GM19328 (cell line): Measurements from ENCODE around the gene WDR93.
"Not testable (repeated sequence)": the region's sequence is repeated elsewhere in the genome, so short reads cannot be mapped to it uniquely, and the experiment has no call there.

ENCODE experiments used
- ATAC-seq: cut with Tn5 transposase; IDR thresholded peaks from one replicate; pipeline ENCODE4 v1.9.1; 2021; ENCODE audit warnings: mild to moderate bottlenecking, moderate library complexity; ENCODE audit not compliant: unreplicated experiment

The WDR93 gene

DNA sequence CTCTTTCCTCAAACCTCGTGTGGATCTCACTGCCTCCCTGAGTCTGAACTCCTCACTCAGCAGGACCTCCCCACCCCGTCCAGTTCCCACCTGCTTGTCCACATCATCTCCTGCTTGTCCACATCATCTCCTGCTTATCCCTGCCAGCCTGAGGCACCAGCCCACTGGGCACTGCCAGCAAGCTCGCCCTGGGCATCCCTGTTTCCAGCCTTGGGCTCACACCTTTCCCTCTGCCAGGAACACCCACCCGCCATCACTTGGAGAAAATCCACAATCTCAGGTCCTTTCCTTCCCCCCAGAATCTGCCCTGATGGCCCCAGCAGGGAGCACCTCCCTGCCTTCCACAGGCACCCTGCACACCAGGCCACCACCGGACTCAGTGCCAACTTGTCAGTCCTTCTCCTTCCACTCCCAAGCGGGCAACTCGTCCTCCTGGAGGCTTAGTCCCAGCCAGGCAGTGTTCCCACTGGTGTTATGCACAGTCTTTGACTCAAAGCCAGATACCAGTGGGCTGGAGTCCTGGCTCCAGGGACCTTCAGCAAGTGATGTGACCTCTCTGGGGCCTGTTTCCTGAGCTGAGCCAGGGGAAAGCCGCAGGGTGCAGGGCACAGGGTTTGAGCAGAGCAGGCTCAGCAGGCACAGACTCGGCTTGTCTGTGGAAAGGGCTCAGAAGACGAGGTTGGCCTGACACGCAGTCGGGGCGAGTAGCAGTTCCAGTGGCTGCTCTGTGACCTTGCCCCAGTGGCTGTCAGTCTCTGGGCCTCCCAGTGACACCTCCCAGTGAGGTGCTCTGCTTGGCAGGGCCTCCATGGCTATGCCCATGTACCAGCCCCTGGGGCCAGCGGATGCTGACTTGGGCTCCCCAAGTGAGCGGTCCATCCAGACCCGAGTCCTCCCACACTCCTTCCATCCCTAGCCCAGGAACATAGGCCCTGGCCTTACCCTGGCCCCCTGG lies 76.0 kb downstream of the WDR93 start:
- no peak for ATAC-seq

DNA sequence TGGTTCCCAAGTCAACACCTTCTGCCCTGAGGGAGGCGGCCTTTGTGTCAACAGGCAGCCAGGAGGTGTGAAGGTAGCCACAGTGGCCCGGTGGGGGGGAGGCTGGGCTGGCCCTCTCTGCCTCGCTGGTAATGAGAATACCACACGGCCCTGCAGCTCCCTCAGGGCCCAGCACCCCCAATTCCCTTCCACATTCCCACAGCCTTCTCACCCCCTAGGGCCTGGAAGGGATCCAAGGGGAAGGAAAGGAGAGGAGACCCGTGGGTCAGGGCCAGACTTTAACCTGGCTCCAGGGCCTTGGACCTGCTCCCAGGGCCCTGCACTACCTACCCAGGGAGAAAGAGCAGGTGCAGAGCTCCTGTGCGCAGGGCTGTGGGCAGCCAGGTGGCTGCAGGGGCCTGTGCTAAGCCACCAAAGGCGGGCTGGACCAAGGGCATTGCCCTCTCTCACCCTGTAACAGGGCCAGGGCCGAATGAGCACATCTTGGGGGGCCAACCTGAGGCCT lies 76.9 kb downstream of the WDR93 start:
- ATAC-seq: no peak

DNA sequence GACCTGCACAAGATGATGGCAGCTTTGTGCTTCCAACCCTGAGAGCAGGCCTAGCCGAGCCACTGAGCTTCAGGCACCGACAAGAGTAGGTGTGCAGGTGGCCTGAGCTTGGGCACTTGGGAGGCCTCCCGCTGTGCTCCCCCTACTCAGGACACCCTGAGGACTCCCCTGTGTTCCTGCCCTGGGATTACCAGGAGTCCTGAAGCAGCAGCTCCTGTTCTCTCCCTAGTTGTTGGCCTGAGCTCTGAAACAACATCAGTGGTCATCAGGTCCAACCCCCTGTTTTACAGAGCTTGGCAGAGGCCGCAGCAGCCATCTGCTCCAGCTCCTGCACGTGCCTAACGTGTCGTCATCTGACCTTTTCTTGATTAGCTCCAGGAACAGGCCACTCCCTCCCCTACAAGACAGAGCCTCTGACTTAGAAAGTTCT lies 77.5 kb downstream of the WDR93 start:
- no peak for ATAC-seq

DNA sequence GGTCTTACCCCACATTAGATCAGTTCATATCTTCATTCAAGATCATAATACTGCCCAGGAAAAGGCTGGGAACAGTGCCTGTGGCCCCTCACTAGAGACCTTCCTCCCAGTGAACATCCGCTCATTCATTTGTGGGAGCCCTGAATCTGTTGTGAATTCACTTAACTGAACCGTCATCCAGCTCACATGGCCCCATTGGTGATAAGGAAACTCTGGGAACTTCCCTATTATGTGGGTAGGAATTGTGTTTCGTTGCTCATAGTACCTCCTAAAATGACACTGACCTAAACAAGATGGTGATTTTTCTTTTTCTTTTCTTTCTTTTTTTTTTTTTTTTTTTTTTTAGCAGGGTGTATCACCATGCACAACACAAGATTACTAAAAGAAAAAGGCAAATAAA lies 78.8 kb downstream of the WDR93 start:
- ATAC-seq: no peak

DNA sequence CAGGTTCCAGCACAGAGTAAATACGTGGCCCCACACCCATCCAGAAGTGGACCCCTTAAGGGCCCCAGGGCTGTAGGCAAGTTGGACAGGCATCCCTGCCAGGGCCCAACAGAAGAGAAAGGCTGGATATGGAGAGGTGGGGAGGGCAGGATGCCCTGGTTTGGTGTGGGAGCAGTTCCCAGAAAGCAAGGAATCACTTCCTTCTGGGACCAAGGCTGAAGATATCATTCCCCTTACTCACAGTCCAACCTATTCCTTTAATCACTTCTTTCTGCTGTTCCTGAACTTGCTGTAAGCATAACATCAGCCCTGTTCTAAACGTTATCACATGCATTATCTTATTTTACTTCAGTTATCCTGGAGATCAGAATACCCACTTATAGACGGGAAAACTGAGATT lies 79.4 kb downstream of the WDR93 start:
- no peak for ATAC-seq

DNA sequence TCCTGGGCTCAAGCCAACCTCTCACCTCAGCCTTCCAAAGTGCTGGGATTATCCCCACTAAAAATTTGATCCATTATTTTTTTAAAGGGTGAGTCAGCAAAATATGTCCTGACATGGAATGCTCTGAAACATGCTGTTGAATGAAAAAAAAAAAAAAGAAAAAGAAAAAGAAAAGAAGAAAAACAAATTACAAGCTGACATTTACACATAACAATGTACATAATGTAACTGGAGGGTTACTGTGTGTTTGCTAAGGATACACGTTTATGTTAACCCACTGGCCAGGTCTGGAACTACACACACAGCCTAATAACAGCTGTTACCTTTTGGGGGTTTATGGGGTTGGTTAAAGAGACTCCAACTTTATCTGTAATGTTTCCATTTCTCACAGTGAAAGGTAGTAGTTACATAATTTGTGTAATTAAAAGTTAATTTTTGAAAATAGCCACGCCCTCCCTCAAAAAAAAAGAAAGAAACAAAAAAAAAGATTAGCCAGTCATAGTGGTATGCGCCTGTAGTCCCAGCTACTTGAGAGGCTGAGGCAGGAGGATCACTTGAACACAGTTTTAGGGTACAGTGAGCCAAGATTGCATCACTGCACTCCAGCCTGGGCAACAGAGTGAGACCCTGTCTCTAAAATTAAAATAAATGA lies 82.4 kb downstream of the WDR93 start:
- ATAC-seq: no peak

DNA sequence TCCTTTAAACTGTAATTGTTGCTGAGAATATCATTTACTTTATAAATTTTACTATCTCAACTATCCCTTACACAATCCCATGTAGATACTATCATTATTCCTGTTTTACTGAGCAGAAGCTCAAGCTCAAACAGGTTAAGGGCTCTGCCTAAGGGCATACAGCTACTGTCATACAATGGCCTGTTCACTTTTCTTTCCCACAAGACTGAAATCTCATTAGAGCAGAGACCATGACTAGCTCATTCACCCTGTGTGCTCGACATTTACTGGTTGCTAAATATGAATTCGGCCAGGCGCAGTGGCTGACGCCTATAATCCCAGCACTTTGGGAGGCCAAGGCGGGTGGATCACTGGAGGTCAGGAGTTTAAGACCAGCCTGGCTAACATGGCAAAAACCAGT lies 83.9 kb downstream of the WDR93 start:
- ATAC-seq: no peak

DNA sequence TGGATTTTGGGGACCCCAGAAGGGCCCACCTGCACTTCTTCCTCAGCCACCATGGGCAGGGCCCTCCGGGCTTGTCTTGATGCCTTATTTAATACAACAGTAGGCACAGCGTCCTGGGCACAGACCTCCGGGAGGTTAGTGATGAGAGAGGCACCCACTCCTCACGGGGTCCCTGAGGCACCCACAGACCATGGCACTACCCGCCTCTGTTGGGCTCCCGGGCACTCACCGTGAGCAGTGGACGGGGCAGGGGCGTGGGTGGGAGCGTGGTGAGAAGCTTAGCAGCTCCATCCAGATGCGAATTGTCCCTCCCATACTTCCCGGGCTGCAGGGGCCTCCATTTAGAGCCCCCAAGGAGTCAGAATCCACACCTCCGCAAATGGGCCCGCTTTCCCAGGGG lies 85.2 kb downstream of the WDR93 start:
- no peak for ATAC-seq

DNA sequence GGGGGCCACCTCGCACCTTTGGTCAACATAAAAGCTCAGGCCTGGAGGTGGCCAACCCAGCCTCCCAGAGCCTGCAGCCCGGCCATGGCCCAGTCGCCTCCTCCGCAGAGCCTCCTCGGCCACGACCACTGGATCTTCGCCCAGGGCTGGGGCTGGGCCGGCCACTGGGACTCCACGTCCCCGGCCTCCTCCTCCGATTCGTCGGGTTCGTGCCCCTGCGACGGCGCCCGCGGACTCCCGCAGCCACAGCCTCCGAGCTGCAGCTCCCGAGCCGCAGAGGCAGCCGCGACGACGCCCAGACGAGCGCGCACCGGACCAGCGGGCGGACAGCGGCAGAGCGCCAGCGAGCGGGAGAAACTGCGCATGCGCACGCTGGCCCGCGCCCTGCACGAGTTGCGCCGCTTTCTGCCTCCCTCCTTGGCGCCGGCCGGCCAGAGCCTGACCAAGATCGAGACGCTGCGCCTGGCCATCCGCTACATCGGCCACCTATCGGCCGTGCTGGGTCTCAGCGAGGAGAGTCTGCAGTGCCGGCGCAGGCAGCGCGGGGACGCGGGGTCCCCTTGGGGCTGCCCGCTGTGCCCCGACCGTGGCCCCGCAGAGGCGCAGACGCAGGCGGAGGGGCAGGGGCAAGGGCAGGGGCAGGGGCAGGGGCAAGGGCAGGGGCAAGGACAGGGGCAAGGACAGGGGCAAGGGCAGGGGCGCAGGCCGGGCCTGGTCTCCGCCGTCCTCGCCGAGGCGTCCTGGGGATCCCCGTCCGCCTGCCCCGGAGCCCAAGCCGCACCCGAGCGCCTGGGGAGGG lies 85.9 kb downstream of the WDR93 start, which contains the start of gene MESP2:
Gene MESP2, plus strand, starts transcription at position 59 of the 799 bp plus-strand sequence. Its CDS starts 26 bp downstream, at position 85.
- no peak for ATAC-seq

DNA sequence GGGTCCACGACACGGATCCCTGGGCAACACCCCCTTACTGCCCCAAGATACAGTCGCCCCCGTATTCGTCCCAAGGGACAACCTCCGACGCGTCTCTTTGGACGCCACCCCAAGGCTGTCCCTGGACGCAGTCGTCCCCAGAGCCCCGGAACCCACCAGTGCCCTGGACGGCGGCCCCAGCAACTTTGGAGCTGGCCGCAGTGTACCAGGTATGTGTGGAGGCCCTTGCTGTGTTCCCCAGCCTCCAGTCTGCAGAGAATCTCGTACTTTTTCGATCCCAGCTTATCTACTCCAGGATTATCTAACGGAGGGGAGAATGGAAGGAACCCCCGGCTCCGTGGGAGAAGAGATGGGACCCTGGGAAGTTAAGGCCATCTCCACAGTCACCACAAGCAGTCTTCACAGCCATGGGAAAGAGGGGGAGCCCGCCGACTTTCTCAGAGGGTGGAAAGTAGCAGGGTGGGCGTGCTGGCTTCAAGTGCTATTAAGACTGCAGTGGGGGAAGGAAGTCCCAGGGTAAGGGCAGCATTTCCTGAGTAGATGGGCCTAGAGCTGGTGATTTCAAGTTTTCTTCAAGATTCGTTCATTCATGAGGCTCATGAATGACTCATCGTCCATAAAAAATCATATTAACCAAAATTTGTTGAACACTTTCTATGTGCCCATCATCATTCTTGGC lies 86.6 kb downstream of the WDR93 start:
- ATAC-seq: no peak

DNA sequence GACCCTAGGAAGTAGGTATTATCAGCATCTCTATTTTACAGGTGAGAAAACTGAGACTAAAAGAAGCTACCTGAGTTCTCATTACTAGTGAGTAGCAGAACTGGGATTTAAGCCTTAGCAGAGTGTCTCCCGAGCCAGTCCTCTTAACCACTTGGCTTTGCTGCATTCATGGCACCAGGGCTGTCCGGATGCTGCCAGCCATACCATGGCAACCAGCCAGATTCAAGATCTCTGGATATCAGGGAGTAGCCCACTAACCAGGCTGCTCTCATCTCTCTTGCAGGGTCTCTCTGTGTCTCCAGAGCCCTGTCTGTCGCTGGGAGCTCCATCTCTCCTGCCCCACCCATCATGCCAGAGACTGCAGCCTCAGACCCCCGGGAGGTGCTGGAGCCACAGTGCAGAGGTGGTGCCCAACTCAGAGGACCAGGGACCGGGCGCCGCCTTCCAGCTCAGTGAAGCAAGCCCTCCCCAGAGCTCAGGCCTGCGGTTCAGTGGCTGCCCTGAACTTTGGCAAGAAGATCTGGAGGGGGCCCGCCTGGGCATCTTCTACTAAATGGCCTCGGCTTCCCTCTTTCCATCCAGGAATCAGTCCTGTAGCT lies 87.3 kb downstream of the WDR93 start:
- no peak for ATAC-seq

DNA sequence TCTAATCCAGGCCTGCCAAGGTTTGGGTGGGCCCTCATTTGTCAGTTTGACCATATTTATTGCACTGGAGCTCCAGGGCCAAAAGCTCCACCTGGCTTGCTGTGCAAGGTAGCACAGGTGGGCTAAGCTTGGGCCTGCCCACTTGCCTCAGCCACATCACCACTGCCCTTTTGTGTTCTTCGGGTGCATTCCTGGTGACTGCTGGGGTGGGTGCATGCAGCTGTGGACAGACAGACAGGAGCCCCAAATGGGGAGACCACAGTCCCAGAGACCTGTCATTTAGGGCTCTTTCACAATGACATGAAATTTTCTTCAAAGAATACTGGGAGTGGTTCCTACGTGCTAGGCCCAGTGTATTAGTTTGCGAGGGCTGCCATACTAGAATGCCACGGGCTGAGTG lies 88.2 kb downstream of the WDR93 start:
- no peak for ATAC-seq

DNA sequence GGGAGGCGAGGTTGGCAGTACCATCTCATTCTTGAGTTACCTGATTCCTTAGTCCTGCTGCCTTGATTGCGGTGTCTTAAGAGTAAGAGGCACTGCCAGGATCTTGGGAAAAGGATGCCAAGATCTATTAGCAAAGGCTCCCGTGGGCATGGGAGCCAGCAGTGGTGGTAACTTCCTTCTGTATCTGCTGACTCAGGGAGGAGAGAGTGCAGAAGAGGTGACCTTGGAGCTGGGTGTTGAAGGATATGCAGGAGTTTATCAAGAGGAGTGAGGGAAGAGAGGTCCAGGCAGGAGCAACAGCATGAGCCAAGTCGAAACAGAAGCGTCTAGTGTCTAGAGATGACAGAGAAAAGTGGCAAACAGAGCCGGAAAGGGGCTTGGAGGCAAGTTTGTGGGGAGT lies 90.0 kb downstream of the WDR93 start:
- ATAC-seq: no peak

DNA sequence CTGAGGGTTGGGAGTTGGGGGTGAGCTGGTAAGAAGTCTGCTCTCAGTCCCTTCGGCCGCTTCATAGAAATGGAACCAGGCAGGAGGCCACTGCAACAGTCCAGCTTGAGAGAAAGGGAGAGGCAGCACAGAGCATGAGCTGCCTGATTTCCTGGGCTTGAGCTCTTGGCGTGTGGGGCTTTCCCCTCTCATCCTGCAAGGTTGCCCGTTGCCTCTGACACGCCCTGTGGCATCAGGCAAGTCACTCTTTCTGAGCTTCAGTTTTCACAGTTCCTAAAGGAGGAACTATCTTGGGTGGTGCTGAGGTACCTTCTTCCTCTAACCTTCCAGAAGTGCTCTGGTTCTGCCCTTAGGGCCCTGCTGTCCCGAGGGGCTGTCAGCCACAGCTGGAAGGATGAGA lies 90.4 kb downstream of the WDR93 start:
- no peak for ATAC-seq

DNA sequence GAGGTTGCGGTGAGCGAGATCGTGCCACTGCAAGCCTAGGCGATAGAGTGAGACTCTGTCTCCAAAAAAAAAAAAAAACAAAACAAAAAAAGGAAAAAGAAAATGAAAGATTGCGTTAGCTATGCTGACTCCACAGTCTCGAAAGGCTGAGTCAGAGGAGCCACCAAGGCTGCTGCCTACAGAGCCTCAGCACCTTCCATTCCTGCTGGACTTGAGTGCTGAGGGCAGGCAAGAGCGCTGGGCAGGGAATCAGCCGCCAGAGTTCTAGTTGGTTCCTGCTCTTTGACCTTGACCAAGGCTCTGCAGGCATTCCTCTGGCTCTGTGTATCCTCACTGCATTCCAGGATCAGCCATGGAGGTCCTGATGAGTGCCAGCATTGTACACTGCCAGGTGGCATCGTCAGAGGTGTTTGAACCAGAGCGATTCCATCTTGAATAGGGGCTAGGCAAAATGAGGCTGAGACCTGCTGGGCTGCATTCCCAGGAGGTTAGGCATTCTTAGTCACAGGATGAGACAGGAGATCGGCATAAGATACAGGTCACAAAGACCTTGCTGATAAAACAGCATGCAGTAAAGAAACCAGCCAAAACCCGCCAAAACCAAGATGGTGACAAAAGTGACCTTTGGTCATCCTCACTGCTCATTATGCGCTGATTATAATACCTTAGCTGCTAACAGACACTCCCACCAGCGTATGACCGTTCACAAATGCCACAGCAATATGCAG lies 91.4 kb downstream of the WDR93 start:
- ATAC-seq: no peak

DNA sequence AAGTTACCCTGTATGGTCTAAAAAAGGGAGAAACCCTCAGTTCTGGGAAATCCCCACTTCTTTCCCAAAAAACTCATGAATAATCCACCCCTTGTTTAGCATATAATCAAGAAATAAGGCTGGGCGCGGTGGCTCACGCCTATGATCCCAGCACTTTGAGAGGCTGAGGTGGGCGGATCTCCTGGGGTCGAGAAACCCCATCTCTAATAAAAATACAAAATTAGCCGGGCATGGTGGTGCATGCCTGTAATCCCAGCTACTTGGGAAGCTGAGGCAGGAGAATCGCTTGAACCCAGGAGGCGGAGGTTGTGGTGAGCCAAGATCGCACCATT lies 92.0 kb downstream of the WDR93 start:
- ATAC-seq: not testable (repeated sequence)

DNA sequence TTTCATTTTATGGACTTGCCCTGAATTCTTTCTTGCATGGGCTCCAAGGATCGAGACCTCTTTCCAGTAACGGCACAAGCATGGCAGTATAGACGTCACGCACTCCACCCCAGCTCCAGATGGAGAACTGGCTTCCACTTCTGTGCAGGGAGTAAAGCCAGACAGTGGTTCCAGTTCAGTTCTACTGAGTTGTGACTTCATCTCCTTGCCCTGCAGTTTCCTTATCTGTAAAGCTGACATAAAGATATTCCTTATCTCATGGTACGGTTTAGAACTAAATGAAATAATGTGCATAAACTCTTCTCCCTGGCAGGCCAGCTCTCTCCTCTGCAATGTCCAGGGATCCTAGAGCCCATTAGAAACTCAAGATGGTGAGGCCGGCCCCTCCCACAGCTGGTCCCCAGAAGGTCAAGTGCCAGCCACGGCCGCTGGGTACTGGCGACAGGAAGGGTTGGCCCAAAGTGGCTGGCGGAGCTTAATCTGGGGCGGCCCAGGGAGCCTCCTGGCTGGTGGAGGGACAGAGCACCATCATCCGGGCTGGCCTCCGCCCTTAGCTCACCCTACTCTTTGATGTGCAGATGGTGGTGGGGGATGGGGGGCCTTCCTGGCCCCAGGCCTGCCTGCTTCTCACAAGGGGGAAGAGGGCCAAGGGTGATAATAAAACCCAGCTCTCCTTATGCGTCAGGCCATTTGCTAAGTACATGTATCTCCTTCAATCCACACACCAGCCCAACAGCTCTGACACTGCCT lies 92.7 kb downstream of the WDR93 start:
- no peak for ATAC-seq

DNA sequence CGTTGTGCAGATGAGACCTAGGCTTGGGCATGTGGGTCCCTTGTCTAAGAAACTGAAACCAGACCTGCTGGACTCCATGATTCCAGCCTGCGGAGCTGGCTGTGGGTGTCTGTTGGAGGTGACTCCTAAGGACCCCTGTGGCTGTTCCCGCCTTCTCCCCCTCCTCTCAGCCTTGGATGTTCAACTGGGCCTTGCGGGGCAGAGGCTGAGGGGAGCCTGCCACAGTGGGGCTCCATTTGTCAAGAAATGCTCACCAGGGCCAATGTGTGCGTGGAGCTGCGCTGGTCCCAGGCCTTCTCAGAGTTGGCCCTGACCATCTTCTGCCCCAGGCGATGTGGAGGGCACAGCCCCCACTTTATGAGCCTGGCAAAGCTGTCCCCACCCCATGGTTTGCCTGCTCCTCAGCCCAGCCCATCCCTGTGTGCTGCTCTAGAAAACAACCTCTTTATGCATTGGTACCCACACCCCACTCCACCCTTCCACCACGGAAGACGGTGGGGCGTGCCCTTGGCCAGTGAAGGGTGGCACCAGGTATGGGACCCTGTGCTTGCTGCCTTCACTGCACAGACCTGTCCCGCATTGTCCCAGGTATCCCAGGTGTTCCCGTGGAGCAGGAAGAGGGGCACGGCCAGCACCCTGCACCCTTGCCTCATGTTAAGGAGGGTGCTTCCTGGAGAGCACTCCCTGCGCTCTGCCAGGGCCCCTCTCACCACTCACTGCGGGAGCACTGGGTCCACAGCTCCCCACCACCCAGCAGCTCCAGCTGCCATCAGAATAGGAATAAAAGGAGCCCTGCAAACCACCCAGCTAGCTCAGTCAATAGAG lies 93.5 kb downstream of the WDR93 start:
- ATAC-seq: no peak
